Right atrium auricular region (tissue), 2 donors: ENCODE data around the gene KIT. TPM values are rescaled to one million over a fixed set of nuclear protein-coding genes. Genes with fewer than 3 reads are reported as not detected.

Experiments
- DNase-seq: peaks from one replicate; pipeline ENCODE4 v3.0.0-alpha.2; 2019; ENCODE audit warnings: low spot score
- H3K27ac ChIP-seq, 2 donors: fragments of 200-600 bp; sonication (generic); 1 replicate in 1 of 2; 2 replicates in 1 of 2; pipeline ENCODE4 v1.5.1; 2016 to 2019
- H3K27me3 ChIP-seq, 2 donors: fragments of 200-600 bp; sonication (generic); one replicate each; pipeline versions ENCODE4 v1.5.1 to v1.6.0; 2017 to 2019
- H3K36me3 ChIP-seq: fragments of 200-600 bp; sonication (generic); one replicate; pipeline ENCODE4 v1.5.1; 2016
- H3K4me1 ChIP-seq, 2 donors: fragments of 200-600 bp; sonication (generic); one replicate each; pipeline versions ENCODE4 v1.5.1 to v1.6.0; 2017 to 2019
- H3K4me3 ChIP-seq, 2 donors: fragments of 200-600 bp; sonication (generic); 1 replicate in 1 of 2; 2 replicates in 1 of 2; pipeline ENCODE4 v1.5.1; 2017 to 2019; ENCODE audit warnings: mild to moderate bottlenecking in 1 of 2, moderate library complexity in 1 of 2
- H3K9me3 ChIP-seq, 2 donors: fragments of 200-600 bp; sonication (generic); one replicate each; pipeline ENCODE4 v1.5.1; 2019
- CTCF ChIP-seq, 2 donors: fragments of 200-600 bp; sonication (generic); IDR thresholded peaks; one replicate each; pipeline ENCODE4 v1.5.1; 2019; ENCODE audit warnings: antibody characterized with exemption in 2 of 2
- total RNA-seq, 2 donors: library from RNA; depleted of rRNA; stranded (reverse); fragments of >200 nt; gene quantifications; one replicate each; pipeline ENCODE4 v1.1.0, GENCODE V29; 2016

Gene KIT
- total RNA-seq, 2 donors from 2014 or later, result 1.5 to 2.6 TPM

- no peak overlapping the region for H3K27ac ChIP-seq
- H3K27me3 ChIP-seq, result no peaks in the 10 kb centered on the region
- no peaks in the 10 kb centered on the region for H3K36me3 ChIP-seq
- TF ChIP-seq CTCF (IDR thresholded peaks at IDR 0.05), result no peak
- H3K4me3 ChIP-seq, result no peak overlapping the region
- H3K9me3 ChIP-seq, result no peaks in the 10 kb centered on the region
- no peaks in the 10 kb centered on the region for H3K4me1 ChIP-seq
- DNase-seq, result no peak
Measured at GRCh38 chr4:54745031-54745770, 87.4 kb downstream of the KIT start.

DNA sequence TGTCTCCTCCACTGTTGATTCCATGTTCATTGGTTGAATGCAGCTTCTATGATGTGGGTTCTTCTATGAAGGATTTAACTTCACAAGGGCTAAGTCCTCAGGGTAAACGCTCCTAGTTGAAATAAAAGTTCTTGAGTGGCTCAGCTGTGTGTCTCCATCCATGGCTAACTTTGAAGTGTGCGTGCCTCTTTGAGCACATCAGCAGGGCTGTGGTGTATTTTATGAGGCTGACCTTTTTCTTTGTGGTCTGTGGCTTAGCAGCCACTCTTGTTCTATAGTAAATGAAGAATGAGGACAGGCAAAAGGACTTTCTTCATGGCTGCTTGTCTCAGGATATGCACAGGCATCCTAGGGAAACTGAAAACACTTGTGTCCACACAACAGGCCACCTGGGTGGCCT is 88.5 kb downstream of the KIT start:
- H3K36me3 ChIP-seq, result no peaks in the 10 kb centered on the region
- H3K4me3 ChIP-seq, result no peak overlapping the region
- H3K4me1 ChIP-seq, result no peaks in the 10 kb centered on the region
- no peaks in the 10 kb centered on the region for H3K9me3 ChIP-seq
- H3K27ac ChIP-seq, result no peak overlapping the region
- no peak for DNase-seq
- TF ChIP-seq CTCF (IDR thresholded peaks at IDR 0.05), result no peak
- H3K27me3 ChIP-seq, result no peaks in the 10 kb centered on the region

- no peaks in the 10 kb centered on the region for H3K36me3 ChIP-seq
- DNase-seq, result no peak
- TF ChIP-seq CTCF (IDR thresholded peaks at IDR 0.05), result no peak
- no peaks in the 10 kb centered on the region for H3K9me3 ChIP-seq
- no peaks in the 10 kb centered on the region for H3K4me1 ChIP-seq
- H3K27me3 ChIP-seq, result no peaks in the 10 kb centered on the region
- no peak overlapping the region for H3K27ac ChIP-seq
- H3K4me3 ChIP-seq, result no peak overlapping the region
Measured at GRCh38 chr4:54750341-54750740, 92.6 kb downstream of the KIT start.

DNA sequence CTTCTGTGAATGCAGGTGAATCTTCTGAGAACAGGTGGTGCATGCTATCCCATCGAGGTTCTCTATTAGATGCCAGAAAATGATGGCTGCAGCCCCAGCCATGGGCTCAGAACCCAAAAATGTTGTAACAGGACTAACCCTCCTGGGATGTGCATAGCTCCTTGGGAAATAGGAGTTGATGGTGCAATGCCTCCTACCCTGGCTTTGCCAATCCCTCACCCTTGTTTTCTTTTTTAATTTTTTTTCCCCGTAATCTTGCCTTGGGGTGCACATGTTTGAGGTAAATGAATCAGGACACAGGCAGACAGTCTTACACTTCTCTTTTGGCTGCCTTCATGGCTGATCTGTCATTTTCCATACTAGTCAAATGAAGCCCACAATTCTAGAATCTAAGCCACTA is 96.6 kb downstream of the KIT start:
- peaks cover 0 to 7% of the 10 kb centered on the region in 2 donors for H3K9me3 ChIP-seq
- no peak overlapping the region for H3K4me3 ChIP-seq
- no peak overlapping the region for H3K27ac ChIP-seq
- TF ChIP-seq CTCF (IDR thresholded peaks at IDR 0.05), result no peak
- no peaks in the 10 kb centered on the region for H3K27me3 ChIP-seq
- no peak for DNase-seq
- no peaks in the 10 kb centered on the region for H3K4me1 ChIP-seq
- no peaks in the 10 kb centered on the region for H3K36me3 ChIP-seq

DNA sequence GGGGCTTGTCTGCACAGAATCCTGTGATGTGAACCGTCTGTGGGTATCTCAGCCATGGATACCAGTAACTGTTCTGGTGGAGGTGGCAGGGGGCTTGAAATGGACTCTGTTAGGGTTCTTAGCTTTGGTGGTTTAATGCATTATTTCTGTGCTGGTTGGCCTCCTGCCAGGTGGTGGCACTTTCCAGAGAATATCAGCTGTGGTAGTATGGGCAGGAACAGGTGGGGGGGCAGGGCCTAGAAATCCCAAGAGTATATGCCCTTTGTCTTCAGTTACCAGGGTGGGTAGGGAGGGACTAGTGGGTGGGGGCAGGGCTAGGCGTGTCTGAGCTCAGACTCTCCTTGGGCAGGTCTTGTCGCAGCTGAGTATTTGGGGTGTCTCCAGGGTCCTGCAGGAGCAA is 106.7 kb downstream of the KIT start:
- Histone ChIP-seq H3K4me3 (no peak overlapping the region), H3K27ac (no peak overlapping the region), H3K36me3 (no peaks in the 10 kb centered on the region), H3K27me3 (no peaks in the 10 kb centered on the region), H3K9me3 (peaks cover 0 to 26% of the 10 kb centered on the region in 2 donors), H3K4me1 (no peaks in the 10 kb centered on the region)
- TF ChIP-seq CTCF (IDR thresholded peaks at IDR 0.05), result no peak
- no peak for DNase-seq

GRCh38 chr4:54767376-54767775 is 109.6 kb downstream of the KIT start:
- no peak for DNase-seq
- no peaks in the 10 kb centered on the region for H3K36me3 ChIP-seq
- TF ChIP-seq CTCF (IDR thresholded peaks at IDR 0.05), result no peak
- no peaks in the 10 kb centered on the region for H3K27me3 ChIP-seq
- peaks cover 0 to 16% of the 10 kb centered on the region in 2 donors for H3K9me3 ChIP-seq
- no peak overlapping the region for H3K27ac ChIP-seq
- H3K4me1 ChIP-seq, result no peaks in the 10 kb centered on the region
- no peak overlapping the region for H3K4me3 ChIP-seq
